Measurements from ENCODE around the gene SUPT3H.

DNA sequence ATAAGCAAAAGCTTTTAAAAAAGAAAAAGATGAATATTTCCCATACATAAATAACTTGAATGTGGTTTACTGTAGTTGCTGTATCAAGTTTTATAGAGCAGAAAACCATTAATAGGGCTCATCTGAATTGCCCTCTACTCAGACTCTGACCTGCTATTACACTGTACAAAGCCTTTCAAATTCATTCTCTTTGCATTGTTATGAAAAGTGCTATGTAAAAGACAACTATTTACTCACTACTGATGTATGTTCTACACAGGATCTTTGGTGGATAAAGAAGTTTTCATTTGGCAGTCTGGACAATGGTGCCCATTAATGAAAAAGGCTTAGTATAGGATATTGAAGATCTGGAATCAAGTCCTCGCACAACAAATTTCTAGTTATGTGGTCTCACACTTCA, 248.7 kb downstream of the SUPT3H start:
- TF ChIP-seq, protein P1, sequence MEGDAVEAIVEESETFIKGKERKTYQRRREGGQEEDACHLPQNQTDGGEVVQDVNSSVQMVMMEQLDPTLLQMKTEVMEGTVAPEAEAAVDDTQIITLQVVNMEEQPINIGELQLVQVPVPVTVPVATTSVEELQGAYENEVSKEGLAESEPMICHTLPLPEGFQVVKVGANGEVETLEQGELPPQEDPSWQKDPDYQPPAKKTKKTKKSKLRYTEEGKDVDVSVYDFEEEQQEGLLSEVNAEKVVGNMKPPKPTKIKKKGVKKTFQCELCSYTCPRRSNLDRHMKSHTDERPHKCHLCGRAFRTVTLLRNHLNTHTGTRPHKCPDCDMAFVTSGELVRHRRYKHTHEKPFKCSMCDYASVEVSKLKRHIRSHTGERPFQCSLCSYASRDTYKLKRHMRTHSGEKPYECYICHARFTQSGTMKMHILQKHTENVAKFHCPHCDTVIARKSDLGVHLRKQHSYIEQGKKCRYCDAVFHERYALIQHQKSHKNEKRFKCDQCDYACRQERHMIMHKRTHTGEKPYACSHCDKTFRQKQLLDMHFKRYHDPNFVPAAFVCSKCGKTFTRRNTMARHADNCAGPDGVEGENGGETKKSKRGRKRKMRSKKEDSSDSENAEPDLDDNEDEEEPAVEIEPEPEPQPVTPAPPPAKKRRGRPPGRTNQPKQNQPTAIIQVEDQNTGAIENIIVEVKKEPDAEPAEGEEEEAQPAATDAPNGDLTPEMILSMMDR (conservative IDR thresholded peaks at IDR 0.05; ENCODE audit: low read depth, low read length): no peak
- no peak for TF ChIP-seq EZH2phosphoT487 (IDR thresholded peaks at IDR 0.05; ENCODE audit: borderline replicate concordance, low read length)

All from PC-3 (cell line).